B cell (primary cell): ENCODE measurements around the gene CD151.

Source experiments
- EZH2 ChIP-seq: IDR thresholded peaks from 2 replicates; pipeline ENCODE4 v1.6.1; 2012; ENCODE audit warnings: borderline replicate concordance, low read depth, mild to moderate bottlenecking, moderate library complexity, low read length; ENCODE audit not compliant: insufficient read depth, poor library complexity, severe bottlenecking
- TF ChIP-seq, protein P1 (sequence below): fragments of 200-600 bp; IDR thresholded peaks from one replicate; pipeline ENCODE4 v1.8.0; 2022; ENCODE audit warnings: antibody characterized with exemption, mild to moderate bottlenecking

DNA sequence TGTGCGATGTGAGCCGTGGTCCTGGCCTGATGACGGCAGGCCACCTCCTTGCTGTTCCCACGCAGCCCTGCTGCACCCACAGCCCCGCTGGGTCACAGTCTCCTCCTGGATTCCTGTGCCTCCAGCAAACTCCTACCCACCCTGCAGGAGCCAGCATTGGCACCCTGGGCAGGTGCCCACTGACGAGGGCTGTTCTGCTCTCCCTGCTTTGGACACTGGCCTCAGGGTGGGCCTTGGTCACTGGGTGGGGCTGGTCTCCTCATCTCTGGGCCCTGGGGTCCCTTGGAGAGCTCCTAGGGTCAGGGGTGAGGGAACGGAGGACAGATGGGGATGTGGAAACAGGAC lies 22.6 kb downstream of the CD151 start:
- TF ChIP-seq, protein P1, sequence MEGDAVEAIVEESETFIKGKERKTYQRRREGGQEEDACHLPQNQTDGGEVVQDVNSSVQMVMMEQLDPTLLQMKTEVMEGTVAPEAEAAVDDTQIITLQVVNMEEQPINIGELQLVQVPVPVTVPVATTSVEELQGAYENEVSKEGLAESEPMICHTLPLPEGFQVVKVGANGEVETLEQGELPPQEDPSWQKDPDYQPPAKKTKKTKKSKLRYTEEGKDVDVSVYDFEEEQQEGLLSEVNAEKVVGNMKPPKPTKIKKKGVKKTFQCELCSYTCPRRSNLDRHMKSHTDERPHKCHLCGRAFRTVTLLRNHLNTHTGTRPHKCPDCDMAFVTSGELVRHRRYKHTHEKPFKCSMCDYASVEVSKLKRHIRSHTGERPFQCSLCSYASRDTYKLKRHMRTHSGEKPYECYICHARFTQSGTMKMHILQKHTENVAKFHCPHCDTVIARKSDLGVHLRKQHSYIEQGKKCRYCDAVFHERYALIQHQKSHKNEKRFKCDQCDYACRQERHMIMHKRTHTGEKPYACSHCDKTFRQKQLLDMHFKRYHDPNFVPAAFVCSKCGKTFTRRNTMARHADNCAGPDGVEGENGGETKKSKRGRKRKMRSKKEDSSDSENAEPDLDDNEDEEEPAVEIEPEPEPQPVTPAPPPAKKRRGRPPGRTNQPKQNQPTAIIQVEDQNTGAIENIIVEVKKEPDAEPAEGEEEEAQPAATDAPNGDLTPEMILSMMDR: no peak
- no peak for TF ChIP-seq EZH2
